Choroid plexus epithelial cell (primary cell): ENCODE results near the gene FFAR2.
A peak's percentile ranks its signal among the peaks of the same experiment; 100 is the strongest.
"Not testable (repeated sequence)": the region's sequence is repeated elsewhere in the genome, so short reads cannot be mapped to it uniquely, and the experiment has no call there.

Source experiments
- DNase-seq: peaks from one replicate; pipeline ENCODE4 v3.0.0-alpha.2; 2010; ENCODE audit warnings: low read depth
- H3K4me3 ChIP-seq: 2 replicates; pipeline ENCODE4 v1.5.1; 2011; ENCODE audit warnings: low read depth, mild to moderate bottlenecking, control low read depth, low read length, moderate library complexity
- CTCF ChIP-seq: conservative IDR thresholded peaks from 2 replicates; pipeline ENCODE4 v1.5.1; 2011; ENCODE audit warnings: low read depth, mild to moderate bottlenecking, control low read depth, inconsistent platforms, low read length, moderate library complexity

The FFAR2 gene

DNA sequence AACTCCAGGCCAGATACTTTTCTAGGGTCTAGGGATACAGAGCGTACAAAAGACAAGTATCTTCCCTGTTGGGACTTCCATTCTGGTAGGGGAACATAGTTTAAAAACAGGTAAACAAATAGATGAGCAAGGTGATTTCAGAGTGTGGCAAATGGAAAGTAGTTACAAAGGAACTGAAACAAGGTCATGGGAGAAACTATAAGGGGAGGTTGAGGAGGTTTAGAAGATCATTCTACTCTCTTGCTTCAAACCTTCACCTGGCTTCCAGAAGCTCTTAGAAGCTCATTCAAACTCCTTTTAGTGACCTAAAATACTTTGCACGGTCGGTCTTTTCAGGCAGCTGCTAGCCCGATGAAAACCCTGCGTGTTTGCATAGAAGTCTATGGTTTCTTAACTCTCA, 9.1 kb downstream of the FFAR2 start:
- H3K4me3 ChIP-seq, result no peak overlapping the region
- DNase-seq, result no peak
- no peak for TF ChIP-seq CTCF

DNA sequence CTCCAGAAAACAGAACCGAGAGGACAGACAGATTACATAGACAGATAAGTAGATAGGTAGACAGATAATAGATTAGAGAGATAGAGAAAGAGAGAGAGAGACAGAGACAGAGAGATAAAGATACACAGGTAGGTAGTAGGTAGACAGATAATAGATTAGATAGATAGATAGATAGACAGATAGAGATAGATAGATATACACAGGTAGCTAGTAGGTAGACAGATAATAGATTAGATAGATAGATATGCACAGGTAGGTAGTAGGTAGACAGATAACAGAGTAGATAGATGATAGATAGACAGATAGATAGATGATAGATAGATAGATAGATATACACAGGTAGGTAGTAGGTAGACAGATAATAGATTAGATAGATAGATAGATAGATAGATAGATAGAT, 10.1 kb downstream of the FFAR2 start:
- no peak for DNase-seq
- no peak overlapping the region for H3K4me3 ChIP-seq
- no peak for TF ChIP-seq CTCF

DNA sequence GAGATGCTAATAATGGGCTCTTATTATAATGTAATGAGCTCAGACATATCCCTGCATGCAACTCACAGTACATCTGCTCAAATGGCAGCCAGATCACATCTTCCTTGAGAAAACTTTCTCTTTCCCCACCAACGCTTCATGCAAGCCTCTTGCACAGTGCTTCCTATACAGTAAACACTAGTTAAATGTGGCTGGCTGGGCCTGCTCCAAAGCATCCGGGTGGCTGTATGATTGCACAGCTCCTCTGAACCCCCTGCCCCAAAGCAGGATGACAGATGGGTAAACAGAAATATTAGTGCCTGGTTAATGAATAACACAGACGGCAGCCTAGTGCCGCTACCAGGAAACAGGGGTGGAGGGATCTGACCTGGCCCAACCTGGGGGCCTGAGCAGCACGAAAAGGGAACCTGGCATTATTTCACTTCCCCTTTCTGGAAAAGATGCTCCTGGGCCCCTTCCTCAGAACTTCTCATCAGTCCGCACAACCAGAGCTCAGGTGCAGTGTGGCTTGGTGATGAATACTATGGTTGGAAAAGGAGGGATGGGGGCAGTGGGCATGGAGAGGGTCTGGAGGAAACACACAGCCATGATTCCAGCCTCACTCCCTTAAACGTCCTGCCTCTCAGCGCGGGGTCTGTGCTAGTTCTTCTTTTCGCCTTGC, 10.8 kb downstream of the FFAR2 start:
- no peak for DNase-seq
- H3K4me3 ChIP-seq, result no peak overlapping the region
- no peak for TF ChIP-seq CTCF

DNA sequence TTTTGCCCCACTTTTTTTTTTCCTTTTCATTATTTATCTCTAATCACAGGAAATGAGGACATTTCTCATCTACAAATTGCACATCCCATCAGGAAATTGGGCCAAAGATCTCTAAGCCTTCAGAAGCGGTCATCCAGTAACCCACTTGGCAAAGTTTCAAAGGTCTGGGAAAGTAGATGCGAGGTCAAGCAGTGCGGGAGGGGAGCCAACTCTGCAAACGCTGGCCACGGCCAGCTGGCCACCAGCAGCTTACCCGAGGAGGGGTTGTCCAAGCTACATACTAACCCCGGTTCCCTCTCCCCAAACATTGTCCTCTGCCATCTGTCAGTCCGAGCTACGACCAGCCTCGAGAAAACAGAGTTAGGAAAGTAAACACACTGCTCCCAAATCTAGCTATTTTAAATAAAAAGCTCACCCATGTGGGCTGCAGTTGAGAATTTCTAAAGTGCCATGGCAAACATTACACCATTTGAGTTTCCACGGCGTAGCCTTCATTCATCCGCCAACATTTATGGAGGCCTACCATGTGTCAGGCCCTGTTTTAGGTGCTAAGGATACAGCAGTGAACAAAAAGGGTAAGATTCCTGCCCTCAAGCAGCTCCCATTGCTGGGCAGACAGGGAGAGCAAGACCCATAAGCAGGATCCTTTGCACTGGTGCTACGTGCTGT, 11.5 kb downstream of the FFAR2 start:
- DNase-seq, result peak; percentile 74
- no peak overlapping the region for H3K4me3 ChIP-seq
- TF ChIP-seq CTCF, result no peak

DNA sequence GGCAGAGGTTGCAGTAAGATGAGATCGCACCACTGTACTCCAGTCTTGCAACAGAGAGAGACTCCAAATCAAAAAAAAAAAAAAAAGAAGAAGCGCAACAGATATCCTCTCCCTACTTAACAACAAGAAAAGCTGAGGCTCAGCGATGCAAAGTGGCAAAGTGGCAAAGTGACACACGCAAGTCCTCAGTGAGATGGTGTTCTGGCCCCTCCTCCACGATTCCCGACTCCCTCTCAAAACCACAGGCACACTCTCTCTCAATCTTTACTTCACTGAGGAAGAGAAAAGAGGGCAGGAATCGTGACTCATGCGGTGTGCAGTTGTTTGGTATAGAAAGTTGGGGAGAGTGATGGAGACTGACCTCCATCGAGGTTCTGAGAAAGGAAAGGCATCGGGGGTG, 12.6 kb downstream of the FFAR2 start:
- H3K4me3 ChIP-seq, result no peak overlapping the region
- no peak for TF ChIP-seq CTCF
- DNase-seq, result no peak

DNA sequence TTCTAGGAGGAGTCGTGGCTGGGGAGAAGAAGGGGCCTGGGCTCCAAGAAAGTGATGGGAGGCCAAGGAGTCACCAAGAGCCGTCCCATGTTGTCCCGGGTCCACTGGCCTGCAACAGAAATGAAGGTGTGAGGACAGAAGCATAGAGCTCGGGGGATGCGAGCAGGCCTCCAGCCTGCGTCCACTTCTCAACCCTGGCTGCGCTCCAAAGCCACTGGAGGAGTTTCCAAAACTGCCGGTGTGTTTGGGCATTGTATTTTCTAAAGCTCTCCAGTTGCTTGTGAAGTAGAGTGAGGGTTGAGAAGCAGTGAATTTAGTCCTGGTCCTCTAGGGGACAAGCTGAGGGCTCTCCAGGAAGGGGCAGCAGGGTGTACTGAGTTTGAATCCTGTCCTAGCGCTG, 13.0 kb downstream of the FFAR2 start:
- H3K4me3 ChIP-seq, result no peak overlapping the region
- no peak for TF ChIP-seq CTCF
- no peak for DNase-seq

DNA sequence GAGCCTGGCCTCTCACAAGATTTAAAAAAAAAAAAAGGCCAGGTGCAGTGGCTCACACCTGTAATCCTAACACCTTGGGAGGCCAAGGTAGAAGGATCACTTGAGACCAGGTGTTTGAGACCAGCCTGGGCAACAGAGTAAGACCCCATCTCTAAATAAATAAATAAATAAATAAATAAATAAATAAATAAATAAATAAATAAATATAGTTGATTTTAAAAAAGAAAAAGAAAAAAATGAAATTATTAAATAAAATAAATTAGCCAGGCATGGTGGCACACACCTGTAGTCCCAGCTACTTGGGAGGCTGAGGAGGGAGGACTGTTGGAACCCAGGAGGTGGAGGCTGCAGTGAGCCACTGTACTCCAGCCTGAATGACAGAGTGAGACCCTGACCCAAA, 13.7 kb downstream of the FFAR2 start:
- not testable (repeated sequence) for DNase-seq, H3K4me3 ChIP-seq
